SU-DHL-6 (cell line): ENCODE measurements around the gene KIF1A.

ENCODE experiments used
- CTCF ChIP-seq: fragments of 200-600 bp; sonication (generic); IDR thresholded peaks from one replicate; pipeline ENCODE4 v1.5.1; 2017; ENCODE audit warnings: antibody characterized with exemption, mild to moderate bottlenecking, low read length, moderate library complexity; ENCODE audit not compliant: insufficient read depth, poor library complexity, severe bottlenecking
- EZH2phosphoT487 ChIP-seq: fragments of 200-600 bp; sonication (generic), shearing (Covaris generic); conservative IDR thresholded peaks from 2 replicates; pipeline ENCODE4 v1.6.1; 2018; ENCODE audit warnings: mild to moderate bottlenecking, antibody characterized with exemption, low read length, moderate library complexity, mixed read lengths

DNA sequence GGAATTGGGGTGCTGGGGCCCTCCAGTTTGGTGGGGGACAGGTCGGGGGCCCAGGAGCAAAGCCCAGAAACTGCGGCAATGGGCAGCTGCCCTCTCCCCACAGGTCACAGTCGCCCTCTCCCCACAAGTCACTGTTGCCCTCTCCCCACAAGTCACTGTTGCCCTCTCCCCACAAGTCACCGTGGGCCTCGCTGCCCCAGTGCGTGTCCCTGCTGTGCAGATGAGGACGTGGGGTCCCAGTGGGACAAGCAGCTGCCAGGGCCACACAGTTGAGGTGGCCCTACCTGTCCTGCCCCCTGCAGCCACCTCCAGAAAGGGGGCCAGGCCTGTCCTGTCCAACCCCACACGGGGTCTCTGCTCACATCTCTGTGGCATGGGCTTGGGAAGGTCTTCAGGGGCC is 35.7 kb upstream of the KIF1A start:
- TF ChIP-seq CTCF: no peak
- no peak for TF ChIP-seq EZH2phosphoT487
